Measurements from ENCODE around the gene CHST3. TPM values are rescaled to one million over a fixed set of nuclear protein-coding genes. Genes with fewer than 3 reads are reported as not detected.
A peak's percentile ranks its signal among the peaks of the same experiment; 100 is the strongest.

CHST3 gene
- total RNA-seq, 1 donor from 2014 or later = 21.7 TPM

GRCh38 chr10:72037811-72038210 is 73.6 kb downstream of the CHST3 start:
- Mint-ChIP-seq H3K9me3 (no peaks in the 10 kb centered on the region), H3K36me3 (no peaks in the 10 kb centered on the region), H3K4me1 (ENCODE audit: unreplicated experiment) (peaks cover 20% of the 10 kb centered on the region), H3K27me3 (no peaks in the 10 kb centered on the region), H3K4me3 (no peak overlapping the region), H3K27ac (peak overlapping the region; percentile 64)
- no peak for TF ChIP-seq CTCF (conservative IDR thresholded peaks at IDR 0.05)
- no peak for DNase-seq (ENCODE audit: extremely low spot score, unreplicated experiment)

GRCh38 chr10:72038458-72039001 is 74.3 kb downstream of the CHST3 start:
- Mint-ChIP-seq H3K4me3 (no peak overlapping the region), H3K36me3 (no peaks in the 10 kb centered on the region), H3K27ac (peak overlapping the region; percentile 64), H3K27me3 (no peaks in the 10 kb centered on the region), H3K9me3 (no peaks in the 10 kb centered on the region), H3K4me1 (ENCODE audit: unreplicated experiment) (peaks cover 27% of the 10 kb centered on the region)
- no peak for TF ChIP-seq CTCF (conservative IDR thresholded peaks at IDR 0.05)
- DNase-seq (ENCODE audit: extremely low spot score, unreplicated experiment) = no peak

GRCh38 chr10:72039377-72039776 is 75.2 kb downstream of the CHST3 start:
- no peak overlapping the region for H3K4me3 Mint-ChIP-seq
- peaks cover 24% of the 10 kb centered on the region for H3K4me1 Mint-ChIP-seq (ENCODE audit: unreplicated experiment)
- H3K27ac Mint-ChIP-seq = no peak overlapping the region
- no peak for TF ChIP-seq CTCF (conservative IDR thresholded peaks at IDR 0.05)
- no peak for DNase-seq (ENCODE audit: extremely low spot score, unreplicated experiment)
- no peaks in the 10 kb centered on the region for H3K36me3 Mint-ChIP-seq
- H3K27me3 Mint-ChIP-seq = no peaks in the 10 kb centered on the region
- no peaks in the 10 kb centered on the region for H3K9me3 Mint-ChIP-seq

- TF ChIP-seq CTCF (conservative IDR thresholded peaks at IDR 0.05) = no peak
Measured at GRCh38 chr10:72041491-72041890, 77.3 kb downstream of the CHST3 start.

GRCh38 chr10:72043016-72043834 is 79.0 kb downstream of the CHST3 start:
- Mint-ChIP-seq H3K36me3 (no peaks in the 10 kb centered on the region), H3K27me3 (no peaks in the 10 kb centered on the region), H3K27ac (peak overlapping the region; percentile 55), H3K4me1 (ENCODE audit: unreplicated experiment) (peaks cover 24% of the 10 kb centered on the region), H3K9me3 (peaks cover 9% of the 10 kb centered on the region), H3K4me3 (peak overlapping the region; percentile 59)
- DNase-seq (ENCODE audit: extremely low spot score, unreplicated experiment) = no peak
- TF ChIP-seq CTCF (conservative IDR thresholded peaks at IDR 0.05) = no peak

More at GRCh38 chr10:72041491-72041890, 77.3 kb downstream of the CHST3 start:
- peaks cover 7% of the 10 kb centered on the region for H3K9me3 Mint-ChIP-seq
- peaks cover 28% of the 10 kb centered on the region for H3K4me1 Mint-ChIP-seq (ENCODE audit: unreplicated experiment)
- DNase-seq (ENCODE audit: extremely low spot score, unreplicated experiment) = no peak
- no peak overlapping the region for H3K27ac Mint-ChIP-seq
- no peak overlapping the region for H3K4me3 Mint-ChIP-seq
- H3K27me3 Mint-ChIP-seq = no peaks in the 10 kb centered on the region
- no peaks in the 10 kb centered on the region for H3K36me3 Mint-ChIP-seq

Measured in type B pancreatic cell (in vitro differentiated cells).